Retinal pigment epithelial cell (primary cell): ENCODE data around the gene LIAS.
"Not testable (repeated sequence)": the region's sequence is repeated elsewhere in the genome, so short reads cannot be mapped to it uniquely, and the experiment has no call there.

Experiments
- DNase-seq: peaks from one replicate; pipeline ENCODE4 v3.0.0-alpha.2; 2010; ENCODE audit warnings: low read depth
- H3K4me3 ChIP-seq: 2 replicates; pipeline ENCODE4 v1.5.1; 2011; ENCODE audit warnings: mild to moderate bottlenecking, low read length, control low read depth, moderate library complexity
- TF ChIP-seq, protein P1 (sequence below): conservative IDR thresholded peaks from 2 replicates; pipeline ENCODE4 v1.5.1; 2011; ENCODE audit warnings: low read depth, low read length, control low read depth, inconsistent platforms

Gene LIAS

DNA sequence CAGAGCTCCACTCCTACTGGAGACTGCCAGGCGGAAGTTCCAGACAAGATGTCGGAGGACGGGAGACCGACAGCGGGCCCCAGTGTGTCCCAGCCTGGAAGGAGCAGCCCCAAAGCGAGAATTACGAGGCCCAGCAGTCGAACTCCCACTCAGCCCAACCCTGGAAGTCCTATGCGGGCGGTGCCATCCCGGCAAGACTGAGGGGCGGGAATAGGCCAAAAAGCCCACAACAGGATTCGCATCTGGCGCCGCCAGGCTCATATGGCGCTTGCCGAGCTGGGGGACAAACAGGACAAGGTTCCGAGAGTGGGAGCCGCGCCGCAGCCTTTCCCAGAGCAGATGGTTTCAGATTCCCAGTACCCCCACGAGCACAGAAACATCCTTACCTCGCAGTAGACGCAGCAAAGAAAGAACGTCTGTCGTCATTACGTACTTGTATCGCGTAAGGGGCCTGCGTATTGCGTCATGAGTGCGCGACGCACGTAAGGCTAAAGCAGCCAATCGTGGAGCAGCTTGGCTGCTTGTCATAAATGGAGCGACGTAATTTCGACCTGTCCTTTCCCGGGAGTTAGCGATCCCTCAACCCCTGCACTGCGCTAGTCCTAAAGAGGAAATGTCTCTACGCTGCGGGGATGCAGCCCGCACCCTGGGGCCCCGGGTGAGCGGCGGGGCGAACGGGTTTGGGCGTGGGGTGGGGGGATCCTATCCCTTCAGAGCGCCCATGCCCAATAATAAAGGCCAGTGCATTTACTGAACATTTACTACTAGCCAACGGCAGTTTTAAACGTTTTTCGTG is at the start of gene LIAS, which contains the start of gene RPL9:
TSS of gene LIAS (plus strand) at position 552 of the 796 bp plus-strand sequence. CDS start at position 614, 62 bp downstream.
TSS of gene RPL9 (minus strand) at position 418 of the 796 bp plus-strand sequence. CDS start 483 bp downstream, outside the sequence.
- peak; percentile 99 for DNase-seq
- H3K4me3 ChIP-seq = peak within 1 kb of the TSS; percentile 98
- TF ChIP-seq, protein P1, sequence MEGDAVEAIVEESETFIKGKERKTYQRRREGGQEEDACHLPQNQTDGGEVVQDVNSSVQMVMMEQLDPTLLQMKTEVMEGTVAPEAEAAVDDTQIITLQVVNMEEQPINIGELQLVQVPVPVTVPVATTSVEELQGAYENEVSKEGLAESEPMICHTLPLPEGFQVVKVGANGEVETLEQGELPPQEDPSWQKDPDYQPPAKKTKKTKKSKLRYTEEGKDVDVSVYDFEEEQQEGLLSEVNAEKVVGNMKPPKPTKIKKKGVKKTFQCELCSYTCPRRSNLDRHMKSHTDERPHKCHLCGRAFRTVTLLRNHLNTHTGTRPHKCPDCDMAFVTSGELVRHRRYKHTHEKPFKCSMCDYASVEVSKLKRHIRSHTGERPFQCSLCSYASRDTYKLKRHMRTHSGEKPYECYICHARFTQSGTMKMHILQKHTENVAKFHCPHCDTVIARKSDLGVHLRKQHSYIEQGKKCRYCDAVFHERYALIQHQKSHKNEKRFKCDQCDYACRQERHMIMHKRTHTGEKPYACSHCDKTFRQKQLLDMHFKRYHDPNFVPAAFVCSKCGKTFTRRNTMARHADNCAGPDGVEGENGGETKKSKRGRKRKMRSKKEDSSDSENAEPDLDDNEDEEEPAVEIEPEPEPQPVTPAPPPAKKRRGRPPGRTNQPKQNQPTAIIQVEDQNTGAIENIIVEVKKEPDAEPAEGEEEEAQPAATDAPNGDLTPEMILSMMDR = no peak

DNA sequence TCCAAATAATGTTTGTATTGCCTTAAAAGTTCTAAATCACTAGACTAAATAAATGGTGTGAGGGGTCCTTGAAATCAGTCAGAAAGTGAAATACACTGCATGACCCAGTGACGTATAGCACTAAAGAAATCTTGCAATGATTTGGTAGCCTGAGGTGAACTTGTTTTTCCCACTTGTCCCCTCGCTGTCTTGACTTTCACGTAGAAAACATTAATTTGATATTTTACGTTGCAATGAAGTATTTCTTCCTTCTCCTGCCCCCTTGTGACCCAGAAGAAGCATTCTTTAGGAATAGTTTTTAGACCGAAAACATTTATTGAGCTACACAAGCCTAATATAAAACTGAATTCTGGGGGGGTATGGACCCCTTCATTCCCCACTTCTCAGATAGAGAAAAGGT is 48.4 kb upstream of the LIAS start:
- DNase-seq = no peak
- H3K4me3 ChIP-seq = no peak overlapping the region
- TF ChIP-seq, protein P1 = peak; percentile 31

GRCh38 chr4:39411561-39411960 is 47.3 kb upstream of the LIAS start:
- H3K4me3 ChIP-seq, DNase-seq: not testable (repeated sequence)

- H3K4me3 ChIP-seq = no peak overlapping the region
- DNase-seq = no peak
- TF ChIP-seq, protein P1 = no peak
These were observed 43.1 kb upstream of the LIAS start for GRCh38 chr4:39415678-39416283.

GRCh38 chr4:39422247-39422646 is 36.6 kb upstream of the LIAS start:
- H3K4me3 ChIP-seq = no peak overlapping the region
- TF ChIP-seq, protein P1 = no peak
- no peak for DNase-seq

GRCh38 chr4:39425297-39425696 is 33.6 kb upstream of the LIAS start:
- H3K4me3 ChIP-seq, DNase-seq: not testable (repeated sequence)

DNA sequence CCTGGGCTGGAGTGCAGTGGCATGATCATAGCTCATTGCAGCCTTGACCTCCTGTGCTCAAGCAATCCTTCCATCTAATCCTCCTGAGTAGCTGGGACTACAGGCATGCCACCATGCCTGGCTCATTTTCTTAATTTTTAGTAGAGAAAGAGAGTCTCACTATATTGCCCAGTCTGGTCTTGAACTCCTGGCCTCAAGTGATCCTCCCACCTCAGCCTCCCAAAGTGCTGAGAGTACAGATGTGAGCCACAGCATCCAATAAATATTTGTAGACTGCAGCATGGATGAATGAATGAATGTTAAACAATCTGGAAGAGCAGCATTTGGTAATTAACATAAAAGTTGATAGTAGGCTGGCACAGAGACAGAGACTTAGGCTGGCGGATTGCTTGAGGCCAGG is 32.1 kb upstream of the LIAS start:
- TF ChIP-seq, protein P1 = no peak
- no peak for DNase-seq
- no peak overlapping the region for H3K4me3 ChIP-seq

DNA sequence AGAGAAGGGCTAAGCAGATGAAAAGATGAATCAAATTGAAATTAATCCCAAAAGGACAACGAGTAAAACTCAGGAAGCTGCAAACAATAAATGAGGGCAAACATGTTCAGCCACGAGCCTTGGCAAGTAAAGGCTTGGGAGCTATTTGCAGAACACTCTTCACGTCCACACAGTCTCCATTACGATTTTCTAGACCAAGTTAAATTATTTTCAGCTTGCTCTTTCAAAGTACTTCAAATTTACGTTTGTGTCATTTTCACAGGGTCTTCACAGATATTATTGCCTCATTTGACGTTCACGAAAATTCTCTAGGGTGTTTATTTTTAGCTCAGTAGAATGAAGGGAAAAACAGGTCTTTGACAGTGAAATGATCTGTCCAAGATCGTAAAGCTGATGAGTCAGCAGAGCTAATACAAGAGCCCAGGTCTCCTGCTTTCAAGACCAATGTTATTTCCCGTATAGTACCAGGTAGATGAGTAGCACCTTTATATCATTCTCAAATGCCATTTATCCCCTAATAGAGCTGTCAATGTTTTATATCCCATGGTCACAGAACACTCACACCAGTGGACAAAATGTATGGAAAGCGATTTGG is 31.2 kb upstream of the LIAS start:
- no peak for DNase-seq
- no peak overlapping the region for H3K4me3 ChIP-seq
- TF ChIP-seq, protein P1 = no peak
